DOHH2 (cell line): ENCODE measurements around the gene SMARCA2.

Source experiments
- H3F3A ChIP-seq: fragments of 200-600 bp; sonication (generic), shearing (Covaris generic); 2 replicates; pipeline ENCODE4 v1.6.0; 2016; ENCODE audit warnings: antibody characterized with exemption, mild to moderate bottlenecking; ENCODE audit not compliant: control insufficient read depth, insufficient read depth
- H3K27ac ChIP-seq: fragments of 200-600 bp; sonication (generic); 2 replicates; pipeline ENCODE4 v1.5.1; 2014; ENCODE audit warnings: low read depth, mild to moderate bottlenecking, low read length, moderate library complexity
- H3K27me3 ChIP-seq: fragments of 200-600 bp; sonication (generic); 2 replicates; pipeline ENCODE4 v1.6.1; 2014; ENCODE audit warnings: mild to moderate bottlenecking, low read length, mixed read lengths; ENCODE audit not compliant: control insufficient read depth
- H3K36me3 ChIP-seq: fragments of 200-600 bp; sonication (generic); 2 replicates; pipeline ENCODE4 v1.6.1; 2014; ENCODE audit warnings: mild to moderate bottlenecking, low read length, moderate library complexity, mixed read lengths; ENCODE audit not compliant: control insufficient read depth
- H3K4me1 ChIP-seq: fragments of 200-600 bp; sonication (generic); 2 replicates; pipeline ENCODE4 v1.6.1; 2014; ENCODE audit warnings: mild to moderate bottlenecking, low read length, mixed read lengths; ENCODE audit not compliant: control insufficient read depth
- H3K4me2 ChIP-seq: fragments of 200-600 bp; sonication (generic); 2 replicates; pipeline ENCODE4 v1.6.0; 2014; ENCODE audit warnings: mild to moderate bottlenecking, low read length, moderate library complexity
- H3K4me3 ChIP-seq: fragments of 200-600 bp; sonication (generic); 2 replicates; pipeline ENCODE4 v1.5.1; 2014; ENCODE audit warnings: mild to moderate bottlenecking, low read length, mixed read lengths
- H3K79me2 ChIP-seq: fragments of 200-600 bp; sonication (generic); 2 replicates; pipeline ENCODE4 v1.6.1; 2014; ENCODE audit warnings: mild to moderate bottlenecking, low read length, mixed read lengths; ENCODE audit not compliant: control insufficient read depth
- H3K9me2 ChIP-seq: fragments of 200-600 bp; sonication (generic); replicated peaks from 2 replicates; pipeline ENCODE4 v1.6.1; 2014; ENCODE audit warnings: mild to moderate bottlenecking, low read length, mixed read lengths; ENCODE audit not compliant: control insufficient read depth
- H3K9me3 ChIP-seq: fragments of 200-600 bp; sonication (generic); 2 replicates; pipeline ENCODE4 v1.6.1; 2014; ENCODE audit warnings: antibody characterized with exemption, low read length, mixed read lengths; ENCODE audit not compliant: control insufficient read depth, insufficient read depth
- H4K20me1 ChIP-seq: fragments of 200-600 bp; sonication (generic); 2 replicates; pipeline ENCODE4 v1.6.0; 2014; ENCODE audit warnings: low read depth, mild to moderate bottlenecking, antibody characterized with exemption, low read length, moderate library complexity; ENCODE audit not compliant: control insufficient read depth, insufficient read depth
- EZH2phosphoT487 ChIP-seq: fragments of 200-600 bp; sonication (generic); IDR thresholded peaks from 2 replicates; pipeline ENCODE4 v1.6.1; 2017; ENCODE audit warnings: borderline replicate concordance, mild to moderate bottlenecking, antibody characterized with exemption, low read length, moderate library complexity, mixed read lengths
- TF ChIP-seq, protein P1 (sequence below): fragments of 200-600 bp; sonication (generic); IDR thresholded peaks from one replicate; pipeline ENCODE4 v1.5.1; 2014; ENCODE audit warnings: antibody characterized with exemption, mild to moderate bottlenecking, low read depth, low read length; ENCODE audit not compliant: poor library complexity, severe bottlenecking

SMARCA2 gene

GRCh38 chr9:1969898-1970297 is 45.2 kb upstream of the SMARCA2 start:
- no peaks in the 10 kb centered on the region for H3F3A ChIP-seq
- no peaks in the 10 kb centered on the region for H3K27me3 ChIP-seq
- no peaks in the 10 kb centered on the region for H3K9me2 ChIP-seq
- no peaks in the 10 kb centered on the region for H4K20me1 ChIP-seq
- no peak overlapping the region for H3K27ac ChIP-seq
- H3K4me3 ChIP-seq = no peak overlapping the region
- TF ChIP-seq, protein P1, sequence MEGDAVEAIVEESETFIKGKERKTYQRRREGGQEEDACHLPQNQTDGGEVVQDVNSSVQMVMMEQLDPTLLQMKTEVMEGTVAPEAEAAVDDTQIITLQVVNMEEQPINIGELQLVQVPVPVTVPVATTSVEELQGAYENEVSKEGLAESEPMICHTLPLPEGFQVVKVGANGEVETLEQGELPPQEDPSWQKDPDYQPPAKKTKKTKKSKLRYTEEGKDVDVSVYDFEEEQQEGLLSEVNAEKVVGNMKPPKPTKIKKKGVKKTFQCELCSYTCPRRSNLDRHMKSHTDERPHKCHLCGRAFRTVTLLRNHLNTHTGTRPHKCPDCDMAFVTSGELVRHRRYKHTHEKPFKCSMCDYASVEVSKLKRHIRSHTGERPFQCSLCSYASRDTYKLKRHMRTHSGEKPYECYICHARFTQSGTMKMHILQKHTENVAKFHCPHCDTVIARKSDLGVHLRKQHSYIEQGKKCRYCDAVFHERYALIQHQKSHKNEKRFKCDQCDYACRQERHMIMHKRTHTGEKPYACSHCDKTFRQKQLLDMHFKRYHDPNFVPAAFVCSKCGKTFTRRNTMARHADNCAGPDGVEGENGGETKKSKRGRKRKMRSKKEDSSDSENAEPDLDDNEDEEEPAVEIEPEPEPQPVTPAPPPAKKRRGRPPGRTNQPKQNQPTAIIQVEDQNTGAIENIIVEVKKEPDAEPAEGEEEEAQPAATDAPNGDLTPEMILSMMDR = no peak
- TF ChIP-seq EZH2phosphoT487 = no peak
- H3K79me2 ChIP-seq = no peaks in the 10 kb centered on the region
- H3K4me2 ChIP-seq = no peak overlapping the region
- H3K36me3 ChIP-seq = no peaks in the 10 kb centered on the region
- 0 out of 2 replicates have a peak, but pooled peaks cover 3% of the 10 kb centered on the region for H3K9me3 ChIP-seq
- H3K4me1 ChIP-seq = no peaks in the 10 kb centered on the region

- no peak overlapping the region for H3K27ac ChIP-seq
- no peaks in the 10 kb centered on the region for H3K27me3 ChIP-seq
- H3K4me3 ChIP-seq = no peak overlapping the region
- H3K36me3 ChIP-seq = no peaks in the 10 kb centered on the region
- H3K4me2 ChIP-seq = no peak overlapping the region
- H3F3A ChIP-seq = no peaks in the 10 kb centered on the region
- H4K20me1 ChIP-seq = no peaks in the 10 kb centered on the region
- H3K79me2 ChIP-seq = no peaks in the 10 kb centered on the region
- no peaks in the 10 kb centered on the region for H3K4me1 ChIP-seq
- TF ChIP-seq EZH2phosphoT487 = no peak
- TF ChIP-seq, protein P1 = no peak
- H3K9me2 ChIP-seq = no peaks in the 10 kb centered on the region
- 0 out of 2 replicates have a peak, but pooled peaks cover 3% of the 10 kb centered on the region for H3K9me3 ChIP-seq
Measured at GRCh38 chr9:1972672-1973071, 42.5 kb upstream of the SMARCA2 start.

- H3K4me1 ChIP-seq = no peaks in the 10 kb centered on the region
- H3K9me3 ChIP-seq = 0 out of 2 replicates have a peak, but pooled peaks cover 3% of the 10 kb centered on the region
- no peaks in the 10 kb centered on the region for H3K9me2 ChIP-seq
- H3K36me3 ChIP-seq = no peaks in the 10 kb centered on the region
- no peak overlapping the region for H3K27ac ChIP-seq
- H3K27me3 ChIP-seq = no peaks in the 10 kb centered on the region
- H3F3A ChIP-seq = no peaks in the 10 kb centered on the region
- no peak overlapping the region for H3K4me2 ChIP-seq
- TF ChIP-seq, protein P1 = no peak
- TF ChIP-seq EZH2phosphoT487 = no peak
- no peak overlapping the region for H3K4me3 ChIP-seq
- H3K79me2 ChIP-seq = no peaks in the 10 kb centered on the region
- H4K20me1 ChIP-seq = no peaks in the 10 kb centered on the region
Measured at GRCh38 chr9:1977026-1977425, 38.1 kb upstream of the SMARCA2 start.

DNA sequence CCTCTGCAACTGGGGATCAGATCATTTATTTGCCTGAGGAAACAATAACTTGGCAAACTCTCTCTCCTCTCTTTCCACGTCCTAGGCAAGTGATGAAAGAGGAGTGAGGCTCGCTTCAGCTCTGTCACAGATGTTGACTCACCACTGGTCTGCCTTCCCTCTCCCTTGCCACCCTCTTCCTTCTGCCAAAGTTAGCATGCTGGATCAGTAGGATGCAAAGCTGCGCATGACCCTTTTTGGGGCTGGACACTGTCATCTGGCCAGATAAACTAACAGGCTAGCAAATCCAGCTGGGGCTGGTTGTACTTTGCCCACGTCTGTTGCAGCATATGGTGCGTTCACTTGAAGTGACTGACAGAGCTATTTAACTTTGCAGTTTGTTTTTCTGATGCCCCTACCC is 36.2 kb upstream of the SMARCA2 start:
- Histone ChIP-seq H3F3A (no peaks in the 10 kb centered on the region), H3K4me2 (no peak overlapping the region), H3K9me2 (no peaks in the 10 kb centered on the region), H3K27ac (no peak overlapping the region), H3K9me3 (no peaks in the 10 kb centered on the region), H3K4me1 (no peaks in the 10 kb centered on the region), H3K36me3 (no peaks in the 10 kb centered on the region), H3K27me3 (no peaks in the 10 kb centered on the region), H4K20me1 (no peaks in the 10 kb centered on the region), H3K4me3 (no peak overlapping the region), H3K79me2 (no peaks in the 10 kb centered on the region)
- TF ChIP-seq, protein P1 = no peak
- no peak for TF ChIP-seq EZH2phosphoT487
